Ecto neural progenitor cell (in vitro differentiated cells): ENCODE data around the gene CPS1.

Source experiments
- DNase-seq: peaks from one replicate; pipeline ENCODE4 v3.0.0-alpha.2; 2018; ENCODE audit warnings: low spot score

Gene CPS1

GRCh38 chr2:210546424-210547208 lies 9.8 kb upstream of the CPS1 start:
- DNase-seq, result no peak

- DNase-seq, result no peak
Observed at GRCh38 chr2:210548031-210548430, 8.4 kb upstream of the CPS1 start.

GRCh38 chr2:210548878-210549384 lies 7.5 kb upstream of the CPS1 start:
- no peak for DNase-seq

- no peak for DNase-seq
Observed at GRCh38 chr2:210551001-210551400, 5.4 kb upstream of the CPS1 start.

- DNase-seq, result no peak
Observed at GRCh38 chr2:210553373-210553772, 3.0 kb upstream of the CPS1 start.

GRCh38 chr2:210555555-210555954 lies 844 bp upstream of the CPS1 start:
- DNase-seq, result no peak

DNA sequence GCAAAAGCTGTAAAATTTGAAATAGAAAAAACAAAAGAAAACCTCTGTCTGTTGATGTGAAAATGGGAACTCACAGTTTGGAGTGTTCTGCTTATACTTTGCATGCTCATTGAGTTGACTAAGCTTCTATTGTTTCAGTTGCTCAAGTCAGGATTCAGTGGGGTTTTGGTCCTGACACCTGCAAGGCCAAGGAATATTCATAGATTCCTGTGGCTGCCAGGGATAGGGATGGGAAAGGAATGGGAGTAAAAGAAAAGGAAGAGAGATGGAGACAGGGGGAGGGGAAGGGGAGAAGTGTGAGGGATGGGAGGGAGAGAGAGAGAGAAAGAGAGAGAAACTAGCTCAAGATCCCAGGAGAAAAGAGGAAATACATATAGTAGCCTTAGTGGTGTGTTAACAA lies 1.3 kb downstream of the CPS1 start:
- no peak for DNase-seq

GRCh38 chr2:210558708-210559107 lies 2.3 kb downstream of the CPS1 start:
- DNase-seq, result no peak

GRCh38 chr2:210559182-210559581 lies 2.8 kb downstream of the CPS1 start:
- no peak for DNase-seq

DNA sequence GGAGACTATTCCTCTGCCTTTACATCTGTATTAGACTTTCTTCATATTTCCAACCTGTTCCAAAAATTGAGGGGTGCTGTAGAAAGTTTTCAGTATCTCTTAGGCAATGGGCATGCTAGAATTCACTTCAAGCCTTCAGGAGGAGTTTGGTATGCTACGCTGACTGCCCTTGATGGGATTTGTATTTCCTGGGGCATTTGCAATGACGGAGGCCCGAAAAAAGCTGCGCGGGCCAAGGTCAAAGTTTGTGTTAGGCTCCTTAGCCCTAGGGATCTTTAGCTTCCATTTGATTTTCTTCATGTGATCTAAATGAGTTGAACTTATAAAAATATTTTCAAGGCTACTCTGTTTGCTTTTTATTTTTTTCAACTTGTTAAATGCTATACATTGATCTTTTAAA lies 5.1 kb downstream of the CPS1 start:
- no peak for DNase-seq

- DNase-seq, result no peak
Observed at GRCh38 chr2:210562091-210562490, 5.7 kb downstream of the CPS1 start.

DNA sequence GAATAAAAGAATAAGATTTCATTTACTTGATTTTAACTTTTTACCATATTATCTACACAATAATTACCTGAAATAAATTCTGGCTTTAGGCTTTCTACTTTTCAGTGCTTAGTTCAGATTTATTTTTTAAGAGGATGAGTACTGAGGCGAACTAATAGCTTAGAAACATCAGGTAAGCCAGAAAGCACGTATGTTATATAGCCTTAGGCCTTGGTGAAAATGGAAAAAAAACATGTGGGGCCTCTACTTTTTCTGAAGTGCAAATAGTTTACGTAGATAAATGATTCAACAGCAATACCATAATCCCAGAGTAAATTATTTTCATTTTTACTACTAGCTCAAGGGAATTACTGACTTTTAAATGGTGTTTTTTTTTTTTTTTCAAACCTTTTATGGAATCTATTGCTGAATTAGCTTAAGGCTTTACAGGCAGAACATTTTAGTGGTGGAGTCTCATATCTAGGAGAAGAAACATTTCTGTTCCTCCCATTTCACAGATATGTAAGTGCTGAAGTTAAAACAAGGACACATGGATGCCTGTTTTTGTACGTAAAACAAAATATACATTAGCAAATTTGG lies 6.2 kb downstream of the CPS1 start:
- no peak for DNase-seq

DNA sequence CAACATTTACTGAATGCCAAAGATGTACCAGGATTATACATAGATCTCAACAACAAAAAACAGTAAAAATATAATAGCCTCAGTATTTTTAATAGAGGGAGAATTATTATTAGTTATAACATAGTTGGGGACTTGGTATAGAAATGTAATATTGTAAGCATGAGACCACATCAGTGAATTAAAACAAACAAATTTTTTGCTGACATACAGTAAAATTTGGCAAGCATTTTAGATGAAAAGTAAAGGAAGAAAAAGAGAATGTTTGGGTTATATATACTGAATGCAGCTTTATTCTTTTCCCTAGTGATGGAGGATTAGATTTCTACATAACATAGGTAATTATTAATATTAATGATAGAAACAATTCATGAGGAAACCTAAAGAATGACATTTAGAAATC lies 10.9 kb downstream of the CPS1 start:
- no peak for DNase-seq

DNA sequence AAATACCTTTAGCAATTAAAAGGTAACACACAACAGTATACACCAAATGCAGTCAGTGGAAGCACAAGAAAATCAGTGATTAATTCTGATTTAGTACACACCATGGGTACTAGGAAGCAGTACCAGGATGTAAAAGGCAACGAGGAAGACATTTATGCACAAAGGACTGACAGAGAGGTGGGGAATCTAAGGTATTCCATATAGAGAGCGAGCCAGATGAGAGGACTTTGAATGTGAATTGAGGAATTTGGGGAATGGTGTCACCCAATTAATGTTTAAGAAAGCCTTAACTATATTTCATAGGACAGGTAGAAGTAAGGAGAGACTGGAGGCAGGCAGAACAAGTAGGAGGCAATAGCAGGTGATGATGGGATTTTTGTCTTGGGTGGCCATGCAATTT lies 11.7 kb downstream of the CPS1 start:
- no peak for DNase-seq

- DNase-seq, result no peak
Observed at GRCh38 chr2:210577263-210578071, 21.1 kb downstream of the CPS1 start.

DNA sequence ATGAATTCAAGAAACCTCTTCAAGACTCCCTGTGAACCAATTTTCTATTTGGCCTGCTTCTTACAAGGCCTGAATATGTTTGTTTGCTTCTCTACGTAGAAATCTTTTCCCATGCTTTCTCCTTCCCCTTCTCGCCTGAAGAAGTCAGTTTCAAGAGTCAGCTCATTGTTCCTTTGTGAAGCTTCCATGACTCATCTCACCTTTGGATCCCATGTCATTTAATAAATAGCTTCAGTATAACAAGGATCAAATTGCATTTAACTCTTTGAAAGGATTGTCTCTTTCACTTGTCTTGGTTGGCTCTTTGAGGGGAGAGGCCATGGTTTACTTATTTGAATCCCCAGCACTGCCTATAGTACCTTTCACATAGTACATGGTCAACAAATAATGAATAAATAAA lies 28.4 kb downstream of the CPS1 start:
- DNase-seq, result no peak

DNA sequence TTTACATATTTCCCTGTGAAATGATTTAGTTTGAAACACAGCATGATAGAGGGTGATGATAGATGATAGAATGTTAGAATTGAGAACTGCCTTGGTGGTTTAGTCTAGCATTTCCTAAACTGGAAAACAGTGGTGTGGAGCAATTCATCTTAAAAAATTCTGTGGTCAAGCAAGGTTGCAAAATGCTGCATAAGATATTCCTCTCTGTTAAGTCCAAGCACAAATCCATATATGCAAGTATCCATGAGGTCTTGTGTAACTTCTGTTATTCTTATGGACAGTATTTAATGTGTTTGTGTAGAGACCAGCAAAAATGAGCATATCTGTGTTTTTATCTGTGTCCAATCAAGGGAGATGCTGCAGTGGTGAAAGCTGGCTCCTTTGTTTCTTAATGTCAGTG lies 30.0 kb downstream of the CPS1 start:
- no peak for DNase-seq

GRCh38 chr2:210591663-210592062 lies 35.3 kb downstream of the CPS1 start:
- DNase-seq, result no peak

DNA sequence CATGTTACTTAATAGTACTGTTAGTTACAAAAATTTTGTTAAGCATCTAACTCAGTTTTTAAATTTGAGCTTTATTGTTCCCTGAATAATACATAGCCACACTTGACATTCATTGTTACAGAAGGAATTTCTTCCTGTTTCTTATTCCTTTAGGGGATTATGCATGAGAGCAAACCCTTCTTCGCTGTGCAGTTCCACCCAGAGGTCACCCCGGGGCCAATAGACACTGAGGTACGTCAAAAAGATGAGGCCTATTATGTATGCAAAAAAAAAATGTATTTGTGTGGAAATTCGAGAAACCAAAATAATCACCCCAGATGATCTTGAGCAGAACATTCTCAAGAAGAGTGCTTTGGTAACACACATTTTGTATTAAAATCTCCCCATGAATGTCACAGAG lies 36.3 kb downstream of the CPS1 start:
- no peak for DNase-seq

DNA sequence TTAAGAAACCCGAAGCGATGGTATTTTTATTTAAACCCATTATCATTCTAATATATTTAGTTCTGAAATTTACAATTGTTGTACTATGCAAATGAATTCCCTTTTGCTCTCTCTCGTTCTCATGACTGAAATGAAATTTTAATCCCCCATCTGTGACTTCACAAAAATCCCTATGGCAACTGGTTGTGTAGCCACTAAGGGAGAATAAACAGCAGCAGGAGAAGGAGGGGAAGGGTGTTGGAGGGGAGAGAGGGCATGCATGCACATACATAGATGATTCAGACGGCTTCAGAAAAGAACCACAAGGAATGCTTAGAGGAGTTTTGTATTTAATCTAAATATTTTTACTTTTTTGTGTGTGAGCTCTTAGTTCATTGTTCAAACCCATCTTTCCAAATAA lies 36.8 kb downstream of the CPS1 start:
- DNase-seq, result no peak

DNA sequence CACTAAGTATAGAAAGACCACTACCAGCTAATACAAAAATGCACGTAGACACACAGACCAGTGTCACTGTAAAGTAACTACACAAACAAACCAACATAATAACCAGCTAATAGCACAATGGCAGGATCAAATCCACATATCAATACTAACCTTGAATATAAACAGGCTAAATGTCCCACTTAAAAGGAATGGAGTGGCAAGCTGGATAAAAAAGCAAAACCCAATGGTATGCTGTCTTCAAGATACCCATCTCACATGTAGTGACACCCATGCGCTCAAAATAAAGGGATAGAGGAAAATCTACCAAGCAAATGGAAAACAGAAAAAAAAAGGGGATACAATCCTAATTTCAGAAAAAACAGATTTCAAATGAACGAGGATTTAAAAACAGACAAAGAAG lies 41.8 kb downstream of the CPS1 start:
- DNase-seq, result no peak

DNA sequence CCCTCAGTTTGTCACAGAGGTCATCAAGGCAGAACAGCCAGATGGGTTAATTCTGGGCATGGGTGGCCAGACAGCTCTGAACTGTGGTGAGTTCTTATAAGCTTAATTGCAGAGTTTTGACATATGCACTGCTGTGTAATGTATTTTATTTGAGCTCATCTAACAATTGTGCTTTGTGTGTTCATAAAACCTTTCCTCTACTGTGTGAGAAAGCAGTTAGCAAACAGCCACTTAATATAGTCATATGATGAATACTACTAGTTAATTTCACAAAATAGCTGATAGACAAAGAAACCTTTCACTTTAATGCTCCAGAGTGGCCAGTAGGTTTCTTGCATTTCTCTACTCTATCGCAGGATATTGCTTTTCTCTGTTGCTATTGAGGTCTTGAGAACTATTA lies 43.1 kb downstream of the CPS1 start:
- no peak for DNase-seq

GRCh38 chr2:210604666-210605065 lies 48.3 kb downstream of the CPS1 start:
- no peak for DNase-seq
